Measurements from ENCODE around the gene ARHGAP24. TPM values are rescaled to one million over a fixed set of nuclear protein-coding genes. Genes with fewer than 3 reads are reported as not detected.

Gene ARHGAP24
- total and polyA plus RNA-seq, 2 experiments from 2014 or later: 5.1 to 8.6 TPM

DNA sequence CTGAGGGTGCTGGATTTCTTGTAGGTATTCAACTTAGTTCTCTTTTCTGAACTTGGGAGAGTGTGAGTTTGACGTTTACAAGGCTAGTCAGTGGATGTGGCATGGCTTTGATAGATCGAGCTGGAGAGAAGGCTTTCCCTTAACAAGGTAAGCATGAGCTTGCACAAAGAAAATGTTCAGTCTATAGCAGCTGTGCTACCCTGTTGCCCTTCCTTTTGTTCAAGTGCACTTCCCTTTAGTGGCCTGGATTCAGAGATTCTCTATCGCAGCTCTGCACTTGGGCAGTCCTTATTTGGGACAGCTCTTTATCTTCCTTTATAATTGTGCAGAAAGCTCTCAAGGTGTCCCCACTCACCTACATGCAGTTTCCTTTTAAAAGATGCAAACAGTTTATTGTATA is 198.0 kb downstream of the ARHGAP24 start:
- Histone ChIP-seq H3K27ac (no peak overlapping the region), H3K4me1 (ENCODE audit: low read depth) (no peaks in the 10 kb centered on the region), H3K9me3 (ENCODE audit: low read depth) (no peaks in the 10 kb centered on the region), H3K4me3 (no peak overlapping the region), H3K27me3 (no peaks in the 10 kb centered on the region), H3K36me3 (no peaks in the 10 kb centered on the region)
- no peak for DNase-seq (ENCODE audit: low read depth in 1 of 2, low spot score in 1 of 2)
- TF ChIP-seq, protein P1, sequence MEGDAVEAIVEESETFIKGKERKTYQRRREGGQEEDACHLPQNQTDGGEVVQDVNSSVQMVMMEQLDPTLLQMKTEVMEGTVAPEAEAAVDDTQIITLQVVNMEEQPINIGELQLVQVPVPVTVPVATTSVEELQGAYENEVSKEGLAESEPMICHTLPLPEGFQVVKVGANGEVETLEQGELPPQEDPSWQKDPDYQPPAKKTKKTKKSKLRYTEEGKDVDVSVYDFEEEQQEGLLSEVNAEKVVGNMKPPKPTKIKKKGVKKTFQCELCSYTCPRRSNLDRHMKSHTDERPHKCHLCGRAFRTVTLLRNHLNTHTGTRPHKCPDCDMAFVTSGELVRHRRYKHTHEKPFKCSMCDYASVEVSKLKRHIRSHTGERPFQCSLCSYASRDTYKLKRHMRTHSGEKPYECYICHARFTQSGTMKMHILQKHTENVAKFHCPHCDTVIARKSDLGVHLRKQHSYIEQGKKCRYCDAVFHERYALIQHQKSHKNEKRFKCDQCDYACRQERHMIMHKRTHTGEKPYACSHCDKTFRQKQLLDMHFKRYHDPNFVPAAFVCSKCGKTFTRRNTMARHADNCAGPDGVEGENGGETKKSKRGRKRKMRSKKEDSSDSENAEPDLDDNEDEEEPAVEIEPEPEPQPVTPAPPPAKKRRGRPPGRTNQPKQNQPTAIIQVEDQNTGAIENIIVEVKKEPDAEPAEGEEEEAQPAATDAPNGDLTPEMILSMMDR (IDR thresholded peaks at IDR 0.05; ENCODE audit: low read depth, low read length): no peak

DNA sequence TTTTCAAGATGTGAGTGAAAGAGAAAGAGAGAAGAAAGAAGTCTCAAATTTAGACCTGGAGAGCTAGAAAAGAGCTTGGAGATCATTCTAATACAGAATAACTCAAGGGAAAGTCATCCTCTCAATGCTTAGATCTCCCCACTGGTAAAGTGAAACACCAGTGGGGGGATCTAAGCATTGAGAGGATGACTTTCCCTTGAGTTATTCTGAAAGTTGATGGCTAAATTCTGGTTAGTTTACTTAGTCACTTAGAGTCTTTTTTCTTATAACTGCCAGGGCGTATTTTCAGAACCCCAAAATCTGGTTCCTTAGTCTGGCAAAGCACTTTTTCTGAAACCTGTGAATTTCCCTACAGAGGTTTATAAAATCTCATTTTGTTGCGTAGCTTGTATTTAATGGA is 198.6 kb downstream of the ARHGAP24 start:
- Histone ChIP-seq H3K36me3 (no peaks in the 10 kb centered on the region), H3K4me1 (ENCODE audit: low read depth) (no peaks in the 10 kb centered on the region), H3K9me3 (ENCODE audit: low read depth) (no peaks in the 10 kb centered on the region), H3K4me3 (no peak overlapping the region), H3K27me3 (no peaks in the 10 kb centered on the region), H3K27ac (no peak overlapping the region)
- TF ChIP-seq, protein P1 (IDR thresholded peaks at IDR 0.05; ENCODE audit: low read depth, low read length): no peak
- DNase-seq (ENCODE audit: low read depth in 1 of 2, low spot score in 1 of 2): no peak

DNA sequence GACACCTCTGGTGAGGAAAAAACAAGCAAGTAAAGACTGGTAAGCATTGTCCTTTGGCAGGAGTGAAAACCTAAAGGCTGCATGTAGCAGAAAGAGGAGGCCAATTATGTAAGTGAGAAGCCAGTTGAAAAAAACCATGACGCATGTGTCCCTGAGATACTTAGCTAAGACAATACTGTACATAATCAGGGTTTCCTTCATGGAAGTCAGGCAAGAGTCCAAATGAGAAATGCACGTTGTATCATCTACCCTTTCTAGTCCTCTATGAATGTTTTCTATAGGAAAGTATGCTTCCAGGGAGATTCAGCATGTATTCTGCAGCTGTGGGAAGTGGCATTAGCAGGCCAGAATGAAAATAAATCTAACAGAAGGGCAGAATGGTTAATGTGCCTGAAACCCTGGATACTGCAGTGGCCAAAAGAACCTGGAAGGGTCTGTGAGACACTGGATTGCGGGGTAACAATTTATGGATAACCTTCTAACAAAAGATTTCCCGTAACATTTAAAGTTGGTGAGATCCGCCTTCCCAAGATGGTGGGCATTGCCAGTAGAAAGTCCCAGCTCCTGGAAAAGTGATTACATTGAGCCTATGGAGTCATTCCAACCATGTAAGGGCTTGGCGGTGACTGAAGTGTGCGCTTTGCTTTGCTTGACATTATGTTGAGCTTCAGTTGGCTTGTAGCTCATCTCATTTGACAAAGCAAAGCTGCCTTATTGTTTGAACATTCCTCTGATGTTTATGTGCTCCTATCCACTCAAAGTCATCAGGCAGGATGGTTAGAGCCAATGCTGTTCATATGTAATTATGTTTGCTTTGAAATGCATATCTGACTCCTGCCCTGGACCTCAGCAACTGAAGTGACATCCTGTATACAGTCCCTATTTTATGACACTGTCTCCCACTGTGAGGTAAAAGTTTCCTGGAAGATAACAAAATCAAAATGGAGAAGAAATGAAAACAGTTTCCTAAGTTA is 200.4 kb downstream of the ARHGAP24 start:
- Histone ChIP-seq H3K4me3 (no peak overlapping the region), H3K27ac (no peak overlapping the region), H3K9me3 (ENCODE audit: low read depth) (no peaks in the 10 kb centered on the region), H3K27me3 (no peaks in the 10 kb centered on the region), H3K4me1 (ENCODE audit: low read depth) (no peaks in the 10 kb centered on the region), H3K36me3 (no peaks in the 10 kb centered on the region)
- DNase-seq (ENCODE audit: low read depth in 1 of 2, low spot score in 1 of 2): peak in 1 of 2 donors; percentile 12
- TF ChIP-seq, protein P1 (IDR thresholded peaks at IDR 0.05; ENCODE audit: low read depth, low read length): no peak

DNA sequence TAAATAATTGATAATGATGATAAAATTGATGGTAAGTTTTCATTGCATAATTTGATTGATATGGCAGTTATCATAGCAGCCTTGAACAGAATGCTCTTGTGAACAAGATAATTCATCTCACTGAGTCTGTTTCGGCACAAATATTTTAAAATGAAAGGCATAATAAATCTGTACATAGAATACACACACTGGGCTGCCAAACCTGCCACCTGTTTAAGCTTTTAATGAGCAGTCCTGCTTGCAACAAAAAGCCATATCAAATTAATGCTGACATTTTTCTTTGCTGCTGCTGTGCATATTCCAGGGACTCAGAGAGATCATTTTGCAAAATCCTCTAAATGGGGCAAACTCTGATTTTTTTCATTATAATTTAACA is 201.1 kb downstream of the ARHGAP24 start:
- DNase-seq (ENCODE audit: low read depth in 1 of 2, low spot score in 1 of 2): no peak
- Histone ChIP-seq H3K36me3 (no peaks in the 10 kb centered on the region), H3K4me3 (no peak overlapping the region), H3K27me3 (no peaks in the 10 kb centered on the region), H3K9me3 (ENCODE audit: low read depth) (no peaks in the 10 kb centered on the region), H3K4me1 (ENCODE audit: low read depth) (no peaks in the 10 kb centered on the region), H3K27ac (no peak overlapping the region)
- TF ChIP-seq, protein P1 (IDR thresholded peaks at IDR 0.05; ENCODE audit: low read depth, low read length): no peak

DNA sequence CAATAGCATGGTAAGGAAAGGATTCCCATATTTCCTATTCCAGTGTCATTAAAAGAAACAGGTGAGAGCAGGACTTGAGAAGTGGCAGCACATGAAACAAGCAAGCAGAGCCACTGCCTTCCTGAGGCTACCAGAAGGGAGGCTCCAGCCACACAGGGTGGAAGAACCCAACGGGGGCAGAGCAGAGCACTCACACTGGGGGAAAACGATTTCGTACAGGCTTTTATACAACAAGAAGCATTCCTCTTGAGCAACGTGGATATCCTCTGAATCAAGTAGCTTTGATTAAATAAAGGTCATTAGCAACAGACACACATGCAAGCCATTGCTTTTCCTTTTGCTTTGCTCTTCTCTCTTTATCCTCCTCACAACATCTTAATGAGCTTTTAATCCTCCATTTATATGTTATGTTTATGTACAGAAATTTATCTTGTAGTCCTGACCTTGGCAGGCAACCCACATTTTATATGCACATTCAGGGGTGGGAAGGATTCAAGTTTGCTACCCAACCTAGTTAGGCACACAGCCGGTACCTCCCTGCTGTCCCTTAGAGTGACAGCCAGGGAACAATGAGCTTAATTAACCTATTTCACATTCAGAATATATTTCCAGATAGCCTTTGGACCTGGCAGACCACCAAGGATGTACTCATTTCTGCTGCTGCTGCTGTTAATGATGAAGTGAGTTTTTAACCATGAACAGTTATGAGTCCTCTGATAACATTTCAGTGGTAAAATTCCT is 202.1 kb downstream of the ARHGAP24 start:
- H3K27ac ChIP-seq: no peak overlapping the region

More for the DNA sequence above, 202.1 kb downstream of the ARHGAP24 start:
- Histone ChIP-seq H3K27me3 (no peaks in the 10 kb centered on the region), H3K36me3 (no peaks in the 10 kb centered on the region), H3K4me3 (no peak overlapping the region), H3K9me3 (ENCODE audit: low read depth) (no peaks in the 10 kb centered on the region), H3K4me1 (ENCODE audit: low read depth) (no peaks in the 10 kb centered on the region)
- DNase-seq (ENCODE audit: low read depth in 1 of 2, low spot score in 1 of 2): peak in 1 of 2 donors; percentile 48
- TF ChIP-seq, protein P1 (IDR thresholded peaks at IDR 0.05; ENCODE audit: low read depth, low read length): no peak
